SK-N-SH treated with all-trans-retinoic acid at 6 μM for 48 hours (cell line): ENCODE measurements around the gene LTF.

Source experiments
- ARNTL ChIP-seq: fragments of 450-650 bp; formaldehyde crosslinking; IDR thresholded peaks from 2 replicates; pipeline ENCODE4 v1.5.0; 2020; ENCODE audit warnings: low read depth, mild to moderate bottlenecking, moderate library complexity, borderline replicate concordance
- BACH2 ChIP-seq: fragments of 250-450 bp; sonication (Bioruptor Pico); IDR thresholded peaks from 2 replicates; pipeline ENCODE4 v1.9.0; 2021; ENCODE audit warnings: mild to moderate bottlenecking, borderline replicate concordance
- CREB5 ChIP-seq: fragments of 250-450 bp; sonication (Bioruptor Pico); IDR thresholded peaks from 2 replicates; pipeline ENCODE4 v1.5.1; 2020; ENCODE audit warnings: low read depth, mild to moderate bottlenecking, moderate library complexity
- CSDC2 ChIP-seq: fragments of 250-450 bp; sonication (Bioruptor Pico); IDR thresholded peaks from 2 replicates; pipeline ENCODE4 v1.5.0; 2020; ENCODE audit warnings: mild to moderate bottlenecking, moderate library complexity
- GLIS3 ChIP-seq: fragments of 250-450 bp; sonication (Bioruptor Pico); IDR thresholded peaks from 2 replicates; pipeline ENCODE4 v1.5.0; 2020; ENCODE audit warnings: mild to moderate bottlenecking, moderate library complexity
- ISL1 ChIP-seq: fragments of 250-450 bp; sonication (Bioruptor Pico); IDR thresholded peaks from 2 replicates; pipeline ENCODE4 v2.1.2; 2022; ENCODE audit warnings: mild to moderate bottlenecking, moderate library complexity
- OSR1 ChIP-seq: fragments of 250-450 bp; sonication (Bioruptor Pico); IDR thresholded peaks from 2 replicates; pipeline ENCODE4 v1.8.0; 2022; ENCODE audit warnings: moderate library complexity, mild to moderate bottlenecking, inconsistent platforms
- PATZ1 ChIP-seq: fragments of 250-450 bp; sonication (Bioruptor Pico); IDR thresholded peaks from 2 replicates; pipeline ENCODE4 v1.8.0; 2020; ENCODE audit warnings: mild to moderate bottlenecking, moderate library complexity, borderline replicate concordance
- PPARA ChIP-seq: fragments of 250-450 bp; sonication (Bioruptor Pico); IDR thresholded peaks from 2 replicates; pipeline ENCODE4 v1.5.0; 2020; ENCODE audit warnings: mild to moderate bottlenecking, borderline replicate concordance
- TCF4 ChIP-seq: fragments of 250-450 bp; sonication (Bioruptor Pico); IDR thresholded peaks from 2 replicates; pipeline ENCODE4 v1.8.0; 2021; ENCODE audit warnings: mild to moderate bottlenecking, moderate library complexity, borderline replicate concordance
- TOX ChIP-seq: fragments of 250-450 bp; sonication (Bioruptor Pico); IDR thresholded peaks from 2 replicates; pipeline ENCODE4 v1.8.0; 2021; ENCODE audit warnings: mild to moderate bottlenecking, moderate library complexity, borderline replicate concordance
- TSHZ2 ChIP-seq: fragments of 250-450 bp; sonication (Bioruptor Pico); IDR thresholded peaks from 2 replicates; pipeline ENCODE4 v1.5.0; 2020; ENCODE audit warnings: mild to moderate bottlenecking, moderate library complexity
- ZNF70 ChIP-seq: fragments of 450-650 bp; formaldehyde crosslinking; IDR thresholded peaks from 2 replicates; pipeline ENCODE4 v1.5.0; 2020; ENCODE audit warnings: mild to moderate bottlenecking, moderate library complexity
- ZNF8 ChIP-seq: fragments of 450-650 bp; formaldehyde crosslinking; IDR thresholded peaks from 2 replicates; pipeline ENCODE4 v1.5.0; 2020; ENCODE audit warnings: mild to moderate bottlenecking, moderate library complexity

- TF ChIP-seq ARNTL (CRISPR knock-in tag) = no peak
- TF ChIP-seq ISL1 = no peak
- no peak for TF ChIP-seq CSDC2
- no peak for TF ChIP-seq PATZ1 (CRISPR knock-in tag)
- no peak for TF ChIP-seq ZNF8 (CRISPR knock-in tag)
- no peak for TF ChIP-seq TOX (CRISPR knock-in tag)
- no peak for TF ChIP-seq BACH2 (CRISPR knock-in tag)
- no peak for TF ChIP-seq PPARA (CRISPR knock-in tag)
- TF ChIP-seq GLIS3 (CRISPR knock-in tag) = no peak
- TF ChIP-seq ZNF70 = no peak
- no peak for TF ChIP-seq TCF4 (CRISPR knock-in tag)
- no peak for TF ChIP-seq TSHZ2
- no peak for TF ChIP-seq OSR1 (CRISPR knock-in tag)
- TF ChIP-seq CREB5 (CRISPR knock-in tag) = no peak
These were observed 63.1 kb downstream of the LTF start for GRCh38 chr3:46401579-46401978.
